ENCODE measurements around the gene MDN1.
A peak's percentile ranks its signal among the peaks of the same experiment; 100 is the strongest.
"Not testable (repeated sequence)": the region's sequence is repeated elsewhere in the genome, so short reads cannot be mapped to it uniquely, and the experiment has no call there.

MDN1 gene

GRCh38 chr6:89763550-89763949 is 56.0 kb downstream of the MDN1 start:
- peak; percentile 11 for DNase-seq (ENCODE audit: low read depth)

- DNase-seq (ENCODE audit: low read depth) = no peak
Observed at GRCh38 chr6:89758830-89759229, 60.8 kb downstream of the MDN1 start.

GRCh38 chr6:89750338-89750737 is 69.3 kb downstream of the MDN1 start:
- DNase-seq (ENCODE audit: low read depth) = no peak

- DNase-seq (ENCODE audit: low read depth) = no peak
Observed at GRCh38 chr6:89749918-89750317, 69.7 kb downstream of the MDN1 start.

GRCh38 chr6:89745716-89746115 is 73.9 kb downstream of the MDN1 start:
- DNase-seq (ENCODE audit: low read depth) = no peak

GRCh38 chr6:89745096-89745495 is 74.5 kb downstream of the MDN1 start:
- no peak for DNase-seq (ENCODE audit: low read depth)

GRCh38 chr6:89736893-89737292 is 82.7 kb downstream of the MDN1 start:
- no peak for DNase-seq (ENCODE audit: low read depth)

- no peak for DNase-seq (ENCODE audit: low read depth)
Observed at GRCh38 chr6:89734526-89734925, 85.1 kb downstream of the MDN1 start.

- DNase-seq (ENCODE audit: low read depth) = no peak
Observed at GRCh38 chr6:89731924-89732567, 87.5 kb downstream of the MDN1 start.

- not testable (repeated sequence) for DNase-seq (ENCODE audit: low read depth)
Observed at GRCh38 chr6:89731262-89731661, 88.3 kb downstream of the MDN1 start.

GRCh38 chr6:89729818-89730217 is 89.8 kb downstream of the MDN1 start:
- no peak for DNase-seq (ENCODE audit: low read depth)

- DNase-seq (ENCODE audit: low read depth) = no peak
Observed at GRCh38 chr6:89727501-89727900, 92.1 kb downstream of the MDN1 start.

- DNase-seq (ENCODE audit: low read depth) = no peak
Observed at GRCh38 chr6:89724981-89725380, 94.6 kb downstream of the MDN1 start.

GRCh38 chr6:89723046-89723445 is 96.5 kb downstream of the MDN1 start:
- DNase-seq (ENCODE audit: low read depth) = no peak

GRCh38 chr6:89716532-89716931 is 103.1 kb downstream of the MDN1 start:
- no peak for DNase-seq (ENCODE audit: low read depth)

GRCh38 chr6:89711801-89712200 is 107.8 kb downstream of the MDN1 start:
- peak; percentile 8 for DNase-seq (ENCODE audit: low read depth)

- DNase-seq (ENCODE audit: low read depth) = no peak
Observed at GRCh38 chr6:89708316-89708715, 111.3 kb downstream of the MDN1 start.

- DNase-seq (ENCODE audit: low read depth) = no peak
Observed at GRCh38 chr6:89707766-89708165, 111.8 kb downstream of the MDN1 start.

GRCh38 chr6:89706121-89706520 is 113.5 kb downstream of the MDN1 start:
- no peak for DNase-seq (ENCODE audit: low read depth)

- no peak for DNase-seq (ENCODE audit: low read depth)
Observed at GRCh38 chr6:89703292-89703691, 116.3 kb downstream of the MDN1 start.

GRCh38 chr6:89702349-89702748 is 117.2 kb downstream of the MDN1 start:
- DNase-seq (ENCODE audit: low read depth) = no peak

GRCh38 chr6:89695667-89696066 is 123.9 kb downstream of the MDN1 start:
- no peak for DNase-seq (ENCODE audit: low read depth)

GRCh38 chr6:89694428-89694827 is 125.2 kb downstream of the MDN1 start:
- no peak for DNase-seq (ENCODE audit: low read depth)

- DNase-seq (ENCODE audit: low read depth) = no peak
Observed at GRCh38 chr6:89693207-89693606, 126.4 kb downstream of the MDN1 start.

- no peak for DNase-seq (ENCODE audit: low read depth)
Observed at GRCh38 chr6:89692256-89692655, 127.3 kb downstream of the MDN1 start.

All from stromal cell of bone marrow (primary cell).